Activated T-helper 2 cell treated with anti-CD3 and anti-CD28 coated beads, Interferon-gamma antibody, Interleukin-2, Interleukin-4, amounts not matched to agents 10 μg/mL and 5 μg/mL and 100 μg/mL, durations not matched to agents 14 hours and 24 hours and 36 hours (primary cell): ENCODE results near the gene UBN2. TPM values are rescaled to one million over a fixed set of nuclear protein-coding genes. Genes with fewer than 3 reads are reported as not detected.
"Not testable (repeated sequence)": the region's sequence is repeated elsewhere in the genome, so short reads cannot be mapped to it uniquely, and the experiment has no call there.

Experiments
- DNase-seq: peaks from one replicate; pipeline ENCODE4 v3.0.0; 2021; ENCODE audit warnings: low spot score
- H3K27ac Mint-ChIP-seq: one replicate; pipeline ENCODE4 v1.8.0; 2021; ENCODE audit warnings: mixed read lengths
- H3K27me3 Mint-ChIP-seq: one replicate; pipeline ENCODE4 v1.8.0; 2021; ENCODE audit warnings: low read depth, mixed read lengths
- H3K36me3 Mint-ChIP-seq: one replicate; pipeline ENCODE4 v1.8.0; 2021; ENCODE audit warnings: low read depth, mixed read lengths
- H3K4me1 Mint-ChIP-seq: one replicate; pipeline ENCODE4 v1.8.0; 2021; ENCODE audit warnings: low read depth, mixed read lengths
- H3K4me3 Mint-ChIP-seq: one replicate; pipeline ENCODE4 v1.8.0; 2021; ENCODE audit warnings: low read depth, mild to moderate bottlenecking, moderate library complexity, mixed read lengths
- H3K9me3 Mint-ChIP-seq: one replicate; pipeline ENCODE4 v1.8.0; 2021; ENCODE audit warnings: mixed read lengths
- intact Hi-C: fragments of 100-400 bp; cut with micrococcal nuclease; formaldehyde crosslinking; loops from one replicate; pipeline ENCODE4 v1.15.1; 2023
- total RNA-seq: library from RNA; stranded (reverse); gene quantifications from 2 replicates; pipeline ENCODE4 v1.2.3, GENCODE V29; 2022

UBN2 gene
- total RNA-seq, 1 donor from 2014 or later = 13.6 TPM

GRCh38 chr7:139218173-139218572 lies 12.9 kb upstream of the UBN2 start:
- Mint-ChIP-seq H3K36me3 (no peaks in the 10 kb centered on the region), H3K4me3 (no peak overlapping the region), H3K27ac (no peak overlapping the region), H3K9me3 (no peaks in the 10 kb centered on the region), H3K4me1 (no peaks in the 10 kb centered on the region), H3K27me3 (peaks cover 15% of the 10 kb centered on the region)
- intact Hi-C loops = no loop called here
- no peak for DNase-seq

- H3K4me3 Mint-ChIP-seq = no peak overlapping the region
- no peak for DNase-seq
- no peaks in the 10 kb centered on the region for H3K9me3 Mint-ChIP-seq
- peaks cover 15% of the 10 kb centered on the region for H3K27me3 Mint-ChIP-seq
- no peaks in the 10 kb centered on the region for H3K36me3 Mint-ChIP-seq
- no peak overlapping the region for H3K27ac Mint-ChIP-seq
- intact Hi-C loops = no loop called here
- H3K4me1 Mint-ChIP-seq = no peaks in the 10 kb centered on the region
Observed at GRCh38 chr7:139224219-139224618, 6.8 kb upstream of the UBN2 start.

GRCh38 chr7:139224836-139225235 lies 6.2 kb upstream of the UBN2 start:
- DNase-seq, H3K4me1 Mint-ChIP-seq, H3K27ac Mint-ChIP-seq, H3K9me3 Mint-ChIP-seq, H3K36me3 Mint-ChIP-seq, H3K4me3 Mint-ChIP-seq, intact Hi-C loops: not testable (repeated sequence)
- peaks cover 18% of the 10 kb centered on the region for H3K27me3 Mint-ChIP-seq

DNA sequence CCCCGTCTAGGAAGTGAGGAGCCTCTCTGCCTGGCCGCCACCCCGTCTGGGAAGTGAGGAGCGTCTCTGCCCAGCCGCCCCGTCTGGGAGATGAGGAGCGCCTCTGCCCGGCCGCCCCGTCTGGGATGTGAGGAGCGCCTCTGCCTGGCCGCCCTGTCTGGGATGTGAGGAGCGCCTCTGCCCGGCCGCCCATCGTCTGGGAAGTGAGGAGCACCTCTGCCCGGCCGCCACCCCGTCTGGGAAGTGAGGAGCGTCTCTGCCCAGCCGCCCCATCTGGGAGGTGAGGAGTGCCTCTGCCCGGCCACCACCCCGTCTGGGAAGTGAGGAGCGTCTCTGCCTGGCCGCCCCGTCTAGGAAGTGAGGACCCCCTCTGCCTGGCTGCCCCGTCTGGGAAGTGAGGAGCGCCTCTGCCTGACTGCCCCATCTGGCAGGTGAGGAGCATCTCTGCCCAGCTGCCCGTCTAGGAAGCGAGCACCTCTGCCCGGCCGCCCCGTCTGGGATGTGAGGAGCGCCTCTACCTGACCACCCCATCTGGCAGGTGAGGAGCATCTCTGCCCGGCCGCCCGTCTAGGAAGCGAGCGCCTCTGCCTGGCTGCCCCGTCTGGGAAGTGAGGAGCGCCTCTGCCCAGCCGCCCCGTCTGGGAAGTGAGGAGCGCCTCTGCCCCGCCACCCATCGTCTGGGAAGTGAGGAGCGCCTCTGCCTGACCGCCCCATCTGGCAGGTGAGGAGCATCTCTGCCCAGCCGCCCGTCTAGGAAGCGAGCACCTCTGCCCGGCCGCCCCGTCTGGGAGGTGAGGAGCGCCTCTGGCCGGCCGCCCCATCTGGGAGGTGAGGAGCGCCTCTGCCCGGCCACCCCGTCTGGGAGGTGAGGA lies 5.5 kb upstream of the UBN2 start:
- DNase-seq, intact Hi-C loops, H3K36me3 Mint-ChIP-seq, H3K27ac Mint-ChIP-seq, H3K4me3 Mint-ChIP-seq, H3K4me1 Mint-ChIP-seq, H3K9me3 Mint-ChIP-seq: not testable (repeated sequence)
- H3K27me3 Mint-ChIP-seq = peaks cover 22% of the 10 kb centered on the region

DNA sequence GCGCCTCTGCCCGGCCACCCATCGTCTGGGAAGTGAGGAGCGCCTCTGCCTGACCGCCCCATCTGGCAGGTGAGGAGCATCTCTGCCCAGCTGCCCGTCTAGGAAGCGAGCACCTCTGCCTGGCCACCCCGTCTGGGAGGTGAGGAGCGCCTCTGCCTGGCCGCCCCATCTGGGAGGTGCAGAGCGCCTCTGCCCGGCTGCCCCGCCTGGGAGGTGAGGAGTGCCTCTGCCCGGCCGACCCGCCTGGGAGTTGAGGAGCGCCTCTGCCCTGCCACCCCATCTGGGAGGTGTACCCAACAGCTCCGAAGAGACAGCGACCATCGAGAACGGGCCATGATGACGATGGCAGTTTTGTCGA lies 4.9 kb upstream of the UBN2 start:
- H3K9me3 Mint-ChIP-seq, H3K4me3 Mint-ChIP-seq, H3K27ac Mint-ChIP-seq, H3K36me3 Mint-ChIP-seq, intact Hi-C loops, H3K4me1 Mint-ChIP-seq, DNase-seq: not testable (repeated sequence)
- peaks cover 22% of the 10 kb centered on the region for H3K27me3 Mint-ChIP-seq

DNA sequence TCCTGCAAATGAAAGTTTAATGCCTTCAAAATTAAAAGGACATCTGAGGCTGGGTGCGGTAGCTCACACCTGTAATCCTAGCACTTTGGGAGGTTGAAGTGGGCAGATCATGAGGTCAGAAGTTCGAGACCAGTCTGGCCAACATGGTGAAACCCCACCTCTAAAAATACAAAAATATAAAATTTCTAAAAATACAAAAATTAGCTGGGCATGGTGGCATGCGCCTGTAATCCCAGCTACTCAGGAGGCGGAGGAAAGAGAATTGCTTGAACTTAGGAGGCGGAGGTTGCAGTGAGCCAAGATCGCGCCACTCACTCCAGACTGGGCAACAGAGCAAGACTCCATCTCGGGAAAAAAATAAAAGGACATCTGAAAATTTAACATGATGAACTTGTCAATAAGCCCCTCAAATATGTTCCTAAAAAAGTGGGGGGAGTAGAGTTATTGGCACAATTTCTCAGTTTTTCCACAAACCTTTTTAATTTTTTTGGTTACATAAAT lies 4.0 kb upstream of the UBN2 start:
- H3K9me3 Mint-ChIP-seq, H3K4me3 Mint-ChIP-seq, H3K4me1 Mint-ChIP-seq, H3K27ac Mint-ChIP-seq, DNase-seq, intact Hi-C loops, H3K36me3 Mint-ChIP-seq: not testable (repeated sequence)
- peaks cover 20% of the 10 kb centered on the region for H3K27me3 Mint-ChIP-seq

- Mint-ChIP-seq H3K27ac (no peak overlapping the region), H3K4me3 (peak overlapping the region; percentile 100), H3K4me1 (peaks cover 21% of the 10 kb centered on the region), H3K27me3 (peaks cover 17% of the 10 kb centered on the region), H3K9me3 (no peaks in the 10 kb centered on the region), H3K36me3 (peaks cover 6% of the 10 kb centered on the region)
- no peak for DNase-seq
- intact Hi-C loops = loop anchor here (2.0 to 5.0 kb wide), 5 partner anchors 121 to 452 kb away; partner anchors contain the start of genes KIAA1549 and ZC3HAV1
Observed at GRCh38 chr7:139230023-139230422, 1.0 kb upstream of the UBN2 start.

DNA sequence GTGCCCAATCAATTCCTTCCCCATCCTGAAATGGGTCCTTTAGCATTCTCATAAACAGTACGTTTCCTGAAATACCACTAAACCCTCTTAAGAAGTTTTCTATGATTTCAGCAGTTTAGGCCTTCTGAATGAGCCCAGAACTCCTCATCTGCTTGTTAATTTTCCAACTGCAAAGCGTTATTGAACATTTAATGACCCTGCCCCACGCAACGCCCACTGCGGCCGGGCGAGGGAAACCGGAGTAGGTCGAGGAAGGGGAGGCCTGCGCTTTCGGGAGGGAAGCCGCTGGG lies 608 bp upstream of the UBN2 start:
- no peaks in the 10 kb centered on the region for H3K9me3 Mint-ChIP-seq
- peak overlapping the region; percentile 100 for H3K4me3 Mint-ChIP-seq
- peaks cover 21% of the 10 kb centered on the region for H3K4me1 Mint-ChIP-seq
- H3K27me3 Mint-ChIP-seq = peaks cover 17% of the 10 kb centered on the region
- intact Hi-C loops = loop anchor here (2.0 to 5.0 kb wide), 5 partner anchors 122 to 452 kb away; partner anchors contain the start of genes KIAA1549 and ZC3HAV1
- DNase-seq = no peak
- no peak overlapping the region for H3K27ac Mint-ChIP-seq
- peaks cover 6% of the 10 kb centered on the region for H3K36me3 Mint-ChIP-seq

- H3K4me1 Mint-ChIP-seq = peaks cover 24% of the 10 kb centered on the region
- H3K27me3 Mint-ChIP-seq = peaks cover 17% of the 10 kb centered on the region
- H3K36me3 Mint-ChIP-seq = peaks cover 10% of the 10 kb centered on the region
- no peaks in the 10 kb centered on the region for H3K9me3 Mint-ChIP-seq
- no peak overlapping the region for H3K27ac Mint-ChIP-seq
- DNase-seq = peak; percentile 16
- intact Hi-C loops = loop anchor here (1.0 to 5.0 kb wide), 8 partner anchors 98 to 451 kb away; partner anchors contain the start of genes KIAA1549, LUC7L2 and ZC3HAV1
- peak overlapping the region; percentile 100 for H3K4me3 Mint-ChIP-seq
Observed at GRCh38 chr7:139231513-139232376, 708 bp downstream of the UBN2 start.

- H3K27ac Mint-ChIP-seq = no peak overlapping the region
Observed at GRCh38 chr7:139232377-139232717, 1.3 kb downstream of the UBN2 start.

GRCh38 chr7:139232904-139233303 lies 1.9 kb downstream of the UBN2 start:
- Mint-ChIP-seq H3K4me1 (peaks cover 24% of the 10 kb centered on the region), H3K27ac (no peak overlapping the region), H3K27me3 (peaks cover 13% of the 10 kb centered on the region), H3K4me3 (peak overlapping the region; percentile 92), H3K9me3 (no peaks in the 10 kb centered on the region), H3K36me3 (peaks cover 15% of the 10 kb centered on the region)
- no peak for DNase-seq
- intact Hi-C loops = loop anchor here (1.0 to 5.0 kb wide), 5 partner anchors 8 to 449 kb away; partner anchors contain the start of gene KIAA1549

More at GRCh38 chr7:139232377-139232717, 1.3 kb downstream of the UBN2 start:
- Mint-ChIP-seq H3K4me1 (peaks cover 24% of the 10 kb centered on the region), H3K36me3 (peaks cover 10% of the 10 kb centered on the region), H3K9me3 (no peaks in the 10 kb centered on the region), H3K27me3 (peaks cover 17% of the 10 kb centered on the region), H3K4me3 (peak overlapping the region; percentile 92)
- DNase-seq = no peak
- intact Hi-C loops = loop anchor here (5.0 kb wide), 4 partner anchors 190 to 450 kb away; partner anchors contain the start of gene KIAA1549

GRCh38 chr7:139241258-139241657 lies 10.2 kb downstream of the UBN2 start:
- Mint-ChIP-seq H3K4me1 (peaks cover 14% of the 10 kb centered on the region), H3K27ac (no peak overlapping the region), H3K27me3 (no peaks in the 10 kb centered on the region), H3K9me3 (no peaks in the 10 kb centered on the region), H3K4me3 (no peak overlapping the region), H3K36me3 (peaks cover 47% of the 10 kb centered on the region)
- DNase-seq = no peak
- intact Hi-C loops = loop anchor here (1.0 kb wide), 1 partner anchor 8 kb away; no protein-coding TSS in a partner anchor
